Lower leg skin (tissue), 3 donors: ENCODE results near the gene CELF5.
"Not testable (repeated sequence)": the region's sequence is repeated elsewhere in the genome, so short reads cannot be mapped to it uniquely, and the experiment has no call there.

ENCODE experiments used
- CTCF ChIP-seq, 3 donors: fragments of 450-650 bp; IDR thresholded peaks; one replicate each; pipeline ENCODE4 v1.5.1; 2016; ENCODE audit warnings: antibody characterized with exemption in 3 of 3, mild to moderate bottlenecking in 3 of 3, moderate library complexity in 2 of 3
- POLR2A ChIP-seq, 2 donors: fragments of 450-650 bp; IDR thresholded peaks; one replicate each; pipeline ENCODE4 v1.6.1; 2016 to 2017; ENCODE audit warnings: antibody characterized with exemption in 2 of 2, mild to moderate bottlenecking in 1 of 2, moderate library complexity in 1 of 2

- not testable (repeated sequence) for TF ChIP-seq POLR2A, CTCF (IDR thresholded peaks at IDR 0.05)
Observed at GRCh38 chr19:3300566-3300965, 76.1 kb downstream of the CELF5 start.
